GM11168 (cell line): ENCODE measurements around the gene VSTM4.

Experiments used
- in situ Hi-C: fragments of 300-500 bp; cut with MboI; formaldehyde crosslinking; loops from one replicate; pipeline ENCODE4 v1.12.0; 2022; ENCODE audit warnings: low sequenced_read_pairs; ENCODE audit not compliant: unreplicated experiment

VSTM4 gene

GRCh38 chr10:49118430-49119074 lies 3.2 kb upstream of the VSTM4 start:
- in situ Hi-C loops, result no loop called here

GRCh38 chr10:49117376-49118070 lies 2.2 kb upstream of the VSTM4 start:
- in situ Hi-C loops, result no loop called here

- in situ Hi-C loops, result no loop called here
Measured at GRCh38 chr10:49116509-49117375, 1.4 kb upstream of the VSTM4 start.

- in situ Hi-C loops, result no loop called here
Measured at GRCh38 chr10:49115796-49116508, 630 bp upstream of the VSTM4 start.

GRCh38 chr10:49114718-49115014 lies 656 bp downstream of the VSTM4 start:
- in situ Hi-C loops, result no loop called here

- in situ Hi-C loops, result no loop called here
Measured at GRCh38 chr10:49113741-49114141, 1.6 kb downstream of the VSTM4 start.

- in situ Hi-C loops, result no loop called here
Measured at GRCh38 chr10:49112851-49113250, 2.5 kb downstream of the VSTM4 start.

- in situ Hi-C loops, result no loop called here
Measured at GRCh38 chr10:49112098-49112497, 3.2 kb downstream of the VSTM4 start.

GRCh38 chr10:49111320-49111698 lies 4.0 kb downstream of the VSTM4 start:
- in situ Hi-C loops, result no loop called here

GRCh38 chr10:49110684-49111319 lies 4.5 kb downstream of the VSTM4 start:
- in situ Hi-C loops, result no loop called here

GRCh38 chr10:49109669-49110340 lies 5.5 kb downstream of the VSTM4 start:
- in situ Hi-C loops, result no loop called here

- in situ Hi-C loops, result no loop called here
Measured at GRCh38 chr10:49108656-49109055, 6.7 kb downstream of the VSTM4 start.

- in situ Hi-C loops, result no loop called here
Measured at GRCh38 chr10:49107887-49108267, 7.4 kb downstream of the VSTM4 start.

- in situ Hi-C loops, result no loop called here
Measured at GRCh38 chr10:49107111-49107886, 8.0 kb downstream of the VSTM4 start.

- in situ Hi-C loops, result no loop called here
Measured at GRCh38 chr10:49106451-49106850, 8.9 kb downstream of the VSTM4 start.

GRCh38 chr10:49105076-49105475 lies 10.2 kb downstream of the VSTM4 start:
- in situ Hi-C loops, result no loop called here

- in situ Hi-C loops, result no loop called here
Measured at GRCh38 chr10:49104323-49104722, 11.0 kb downstream of the VSTM4 start.

- in situ Hi-C loops, result no loop called here
Measured at GRCh38 chr10:49103761-49104160, 11.6 kb downstream of the VSTM4 start.

GRCh38 chr10:49099046-49099445 lies 16.3 kb downstream of the VSTM4 start:
- in situ Hi-C loops, result no loop called here
